NCI-H2171 treated with DMSO at 0.1 percent for 48 hours (cell line): ENCODE measurements around the gene LYRM1.

Experiments used
- DNase-seq: peaks from one replicate; lab custom pipeline; 2025; lab: John Stamatoyannopoulos, UW

Gene LYRM1

DNA sequence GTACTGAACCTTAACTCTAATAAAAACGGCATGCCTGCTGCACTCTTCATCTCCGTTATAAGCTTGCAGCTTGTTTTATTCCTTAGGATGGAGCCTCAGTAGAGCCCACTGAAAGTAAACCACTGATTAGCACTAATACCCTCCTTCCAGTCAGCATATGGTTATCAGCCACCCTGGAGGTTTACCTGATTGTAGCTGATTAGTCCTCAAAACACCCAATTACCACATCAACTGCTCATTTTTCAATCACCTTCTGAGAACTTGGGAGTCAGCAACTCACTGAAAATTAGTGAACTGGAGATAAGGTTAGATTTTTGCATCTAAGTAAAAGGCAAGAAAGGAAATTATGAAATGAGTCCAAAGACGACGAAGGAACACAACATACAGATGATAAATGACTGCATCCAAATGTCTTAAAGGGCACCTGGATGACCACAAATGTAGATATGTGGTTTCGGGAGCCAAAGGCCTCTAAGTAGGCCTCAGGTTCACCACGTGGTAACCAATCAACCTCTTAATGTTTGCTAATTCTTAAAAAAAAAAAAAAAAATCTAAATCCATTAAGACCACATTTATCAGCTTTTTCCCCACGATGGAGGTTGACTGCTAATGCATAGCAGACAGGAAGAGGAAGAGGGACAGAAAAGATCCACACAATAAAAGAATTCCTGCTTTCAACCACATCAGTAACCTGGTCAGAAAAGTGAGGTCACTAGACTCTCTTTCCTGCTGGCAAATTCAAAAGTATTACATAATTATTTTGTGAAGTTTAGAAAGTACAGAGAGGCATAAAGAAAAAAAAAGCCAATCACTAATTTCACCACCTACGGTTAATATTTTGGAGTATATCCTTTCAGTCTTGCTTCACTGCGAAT lies 28.4 kb upstream of the LYRM1 start:
- no peak for DNase-seq

DNA sequence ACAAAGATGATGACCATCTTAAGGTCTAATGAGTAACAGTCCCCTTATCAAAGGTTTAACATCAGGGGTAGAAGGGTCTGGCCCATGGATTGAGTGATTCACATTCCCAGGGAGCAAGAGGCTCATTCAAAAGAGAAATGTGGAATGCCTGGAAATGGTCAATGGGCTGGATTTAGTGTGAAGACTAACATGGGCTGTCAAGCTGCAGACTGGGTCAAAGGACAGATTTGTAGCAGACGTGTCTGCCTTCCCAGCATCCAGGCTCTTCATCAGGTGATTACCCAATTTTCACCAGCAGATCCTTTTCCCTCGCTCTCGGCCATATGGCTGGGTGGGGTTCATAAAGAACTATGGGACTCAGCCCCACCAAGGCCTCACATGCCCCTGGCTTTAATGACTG lies 27.2 kb upstream of the LYRM1 start:
- DNase-seq, result no peak

GRCh38 chr16:20874088-20874581 lies 26.4 kb upstream of the LYRM1 start:
- DNase-seq, result no peak

GRCh38 chr16:20875355-20875650 lies 25.3 kb upstream of the LYRM1 start:
- DNase-seq, result no peak

GRCh38 chr16:20878682-20879147 lies 21.9 kb upstream of the LYRM1 start:
- no peak for DNase-seq

DNA sequence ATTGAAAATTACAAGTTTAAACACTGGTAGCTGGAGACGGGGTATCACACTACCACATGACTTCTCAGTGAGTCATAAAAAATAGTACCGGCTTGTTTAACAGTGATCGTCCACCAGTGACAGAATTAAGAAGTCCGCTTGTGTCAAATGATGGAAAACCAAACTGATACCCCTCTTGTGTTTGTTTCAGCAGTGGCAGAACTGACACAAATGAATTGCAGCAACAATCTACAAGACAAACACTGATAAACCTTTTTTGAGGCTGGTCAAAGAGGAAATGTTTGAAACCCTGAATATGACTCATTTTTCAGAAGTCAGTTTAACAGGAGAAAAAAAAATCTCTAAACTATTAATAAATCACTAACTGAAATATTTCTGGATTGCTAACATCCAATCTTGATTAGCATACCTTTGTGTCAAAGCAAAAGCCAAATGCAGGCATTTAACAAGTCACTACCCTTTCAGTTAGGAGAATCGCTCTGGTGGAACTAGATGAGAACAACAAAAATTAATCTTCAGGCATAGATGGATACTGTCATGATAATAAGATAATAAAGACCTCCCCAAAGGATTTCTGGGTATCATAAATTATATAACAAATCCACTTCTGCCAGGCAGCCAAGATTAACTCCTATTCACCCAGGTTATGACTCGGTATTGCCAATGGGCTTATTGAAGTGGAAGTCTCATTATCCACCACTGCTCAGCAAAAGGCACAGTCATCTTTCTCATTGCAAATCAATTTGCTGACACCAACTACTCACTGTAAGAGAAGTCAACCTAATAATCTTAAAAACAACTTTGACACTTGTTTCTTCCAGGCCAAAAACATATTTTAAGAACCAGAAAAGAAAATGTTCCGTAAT lies 21.2 kb upstream of the LYRM1 start:
- DNase-seq, result no peak

- no peak for DNase-seq
Observed at GRCh38 chr16:20880867-20881502, 19.6 kb upstream of the LYRM1 start.

GRCh38 chr16:20881503-20881878 lies 19.1 kb upstream of the LYRM1 start:
- no peak for DNase-seq

DNA sequence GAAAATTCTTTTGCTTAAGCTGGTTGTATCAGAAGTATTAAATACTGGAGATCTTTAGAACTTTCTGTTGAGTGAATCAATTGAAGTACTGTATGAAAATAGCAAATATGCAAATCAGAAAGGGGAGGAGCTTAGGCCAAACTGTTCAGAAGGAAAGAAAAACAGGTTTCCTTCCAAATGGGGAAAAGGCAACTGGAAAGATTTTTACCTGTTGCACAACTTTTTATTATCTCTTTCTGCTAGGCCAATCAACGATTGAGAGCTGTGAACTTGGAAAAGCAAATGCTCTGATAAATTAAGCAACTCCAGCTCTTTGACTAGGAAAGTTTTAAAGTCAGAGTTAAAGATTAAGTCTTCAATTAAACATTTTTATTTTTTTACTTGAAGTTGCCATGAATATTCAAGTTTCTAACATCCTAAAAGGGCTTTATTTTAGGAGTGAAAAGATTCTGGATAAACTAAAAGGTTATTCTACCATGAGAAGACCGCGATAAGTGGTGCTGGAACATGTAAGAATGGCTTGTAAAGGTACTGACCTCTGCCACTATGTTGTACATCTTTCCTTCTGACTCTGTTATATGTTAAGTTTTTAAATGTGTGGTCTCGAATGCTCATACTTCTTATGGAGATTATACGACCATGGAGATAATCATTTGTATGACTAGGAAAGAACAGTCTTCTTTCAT lies 16.9 kb upstream of the LYRM1 start:
- no peak for DNase-seq

DNA sequence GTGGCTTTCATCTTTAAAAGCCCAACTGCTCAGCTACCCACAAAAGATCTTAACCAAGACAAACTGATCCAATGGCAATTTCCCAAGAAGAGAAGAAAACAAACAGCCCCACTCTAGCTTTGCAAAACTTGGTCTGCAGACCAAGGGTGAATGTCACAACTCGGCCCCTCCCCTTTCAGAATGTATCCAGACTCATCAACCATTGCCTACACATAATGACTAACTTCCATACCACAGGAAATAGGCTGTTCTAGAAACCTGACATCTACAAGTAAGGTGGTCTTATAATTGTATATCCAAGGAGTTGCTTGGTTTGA lies 16.4 kb upstream of the LYRM1 start:
- DNase-seq, result no peak

- DNase-seq, result no peak
Observed at GRCh38 chr16:20886320-20886719, 14.3 kb upstream of the LYRM1 start.

DNA sequence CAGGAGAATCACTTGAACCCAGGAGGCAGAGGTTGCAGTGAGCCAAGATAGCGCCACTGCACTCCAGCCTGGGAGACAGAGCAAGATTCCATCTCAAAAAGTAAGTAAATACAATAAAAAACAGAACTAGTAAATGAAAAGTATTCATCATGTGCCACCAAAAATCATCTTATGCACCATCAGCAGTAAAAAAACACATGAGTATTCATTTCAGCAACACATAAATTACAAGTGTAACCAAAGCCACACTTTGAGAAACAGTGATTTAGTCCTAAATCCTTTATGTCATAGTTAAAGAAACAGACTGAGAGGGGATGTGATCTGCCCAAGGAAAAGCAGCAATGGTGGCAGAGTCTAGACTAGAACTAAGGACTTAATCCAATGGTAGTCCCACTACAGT lies 13.4 kb upstream of the LYRM1 start:
- no peak for DNase-seq

- no peak for DNase-seq
Observed at GRCh38 chr16:20889625-20890275, 10.8 kb upstream of the LYRM1 start.

- no peak for DNase-seq
Observed at GRCh38 chr16:20894388-20894787, 6.2 kb upstream of the LYRM1 start.

- no peak for DNase-seq
Observed at GRCh38 chr16:20897253-20897897, 3.2 kb upstream of the LYRM1 start.

- no peak for DNase-seq
Observed at GRCh38 chr16:20897922-20898321, 2.6 kb upstream of the LYRM1 start.

- DNase-seq, result no peak
Observed at GRCh38 chr16:20899071-20899470, 1.5 kb upstream of the LYRM1 start.

DNA sequence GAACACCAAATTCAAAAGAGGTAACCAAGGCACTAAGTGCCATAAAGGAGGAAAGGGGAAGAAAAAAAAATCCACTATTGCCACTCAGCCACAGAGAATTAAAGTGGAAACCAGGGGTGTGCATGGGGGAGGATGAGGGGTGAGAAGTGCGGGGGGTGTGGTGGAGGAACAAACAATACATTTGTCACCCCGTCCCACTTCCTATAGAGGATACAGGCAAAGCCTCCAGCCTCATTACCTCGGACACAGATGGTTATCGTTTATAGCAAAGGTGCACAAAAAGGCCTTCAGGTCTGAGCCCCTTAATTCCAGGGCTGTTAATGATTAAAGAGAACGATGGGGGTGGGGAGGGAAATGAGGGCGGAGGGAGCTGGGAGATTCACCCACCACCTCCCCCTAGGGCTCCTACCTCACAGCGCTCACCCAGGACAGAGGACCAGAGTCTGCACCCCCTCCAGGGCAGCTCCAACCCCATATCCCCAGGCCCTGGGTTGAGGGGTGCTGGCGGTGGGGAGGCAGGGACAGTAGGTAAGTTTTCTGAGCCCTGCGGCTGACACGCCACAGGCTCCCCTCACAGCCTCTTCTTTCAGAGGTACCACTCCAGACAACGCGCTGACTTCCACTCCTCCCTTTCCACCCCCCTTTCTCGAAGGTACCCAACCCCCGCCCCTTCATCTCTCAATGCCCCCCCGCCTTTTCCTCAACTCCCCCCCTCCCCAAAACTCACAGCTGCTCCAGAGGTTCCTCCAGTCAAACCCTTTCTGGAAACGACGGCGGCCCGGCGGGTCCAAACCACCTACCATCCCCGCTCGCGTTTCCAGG lies 883 bp upstream of the LYRM1 start:
- no peak for DNase-seq

DNA sequence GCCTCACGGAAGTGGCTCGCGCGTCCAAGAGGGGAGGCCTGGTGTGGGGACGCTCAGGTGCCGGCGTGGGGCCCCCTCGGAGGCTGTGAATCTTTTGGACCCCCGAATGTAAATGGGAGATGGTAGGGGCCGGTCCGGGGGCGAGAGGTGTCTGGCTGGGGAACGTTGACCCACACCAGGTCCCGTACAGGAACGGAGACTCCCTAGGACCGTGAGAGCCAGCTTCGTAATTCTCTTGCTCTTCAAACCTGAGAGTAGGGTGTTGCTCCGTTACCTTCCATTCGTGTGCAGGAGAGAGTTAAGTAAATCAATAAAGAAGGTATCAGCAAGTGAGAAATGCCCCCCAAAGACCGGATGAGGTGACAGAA lies 481 bp downstream of the LYRM1 start:
- no peak for DNase-seq

DNA sequence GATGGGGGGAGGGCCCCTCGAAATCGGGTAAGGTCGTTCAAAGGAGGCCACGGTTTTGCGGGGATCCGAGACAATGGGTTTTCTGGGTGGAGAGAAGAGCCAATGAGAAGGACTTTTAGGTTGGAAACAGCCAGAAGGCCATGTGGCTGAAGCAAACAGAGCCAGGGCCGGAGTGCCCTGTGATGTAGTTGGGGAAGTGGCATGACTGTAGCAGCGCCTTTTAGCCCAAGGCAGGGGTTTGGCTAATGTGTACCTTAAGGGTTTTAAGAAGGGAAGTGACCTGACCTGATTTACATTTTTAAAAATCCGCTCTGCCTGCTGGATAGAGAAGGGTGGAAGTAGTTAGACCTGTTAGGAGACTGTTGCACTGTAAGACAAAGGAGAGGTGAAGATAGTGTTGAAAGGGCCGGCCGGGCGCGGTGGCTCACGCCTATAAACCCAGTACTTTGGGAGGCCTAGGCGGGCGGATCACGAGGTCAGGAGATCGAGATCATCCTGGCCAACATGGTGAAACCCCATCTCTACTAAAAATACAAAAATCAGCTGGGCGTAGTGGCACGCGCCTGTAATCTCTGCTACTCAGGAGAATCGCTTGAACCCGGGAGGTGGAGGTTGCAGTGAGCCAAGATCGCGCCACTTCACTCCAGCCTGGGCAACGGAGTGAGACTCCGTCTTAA lies 1.0 kb downstream of the LYRM1 start:
- DNase-seq, result peak; percentile 31
